Fibroblast of mammary gland (primary cell): ENCODE results near the gene CFAP52.

Experiments used
- DNase-seq: peaks from one replicate; pipeline ENCODE4 v3.0.0-alpha.2; 2010; ENCODE audit warnings: low read depth
- H3K4me3 ChIP-seq: 2 replicates; pipeline ENCODE4 v1.5.1; 2011; ENCODE audit warnings: low read depth, mild to moderate bottlenecking, low read length, moderate library complexity; ENCODE audit not compliant: control insufficient read depth
- CTCF ChIP-seq: conservative IDR thresholded peaks from 2 replicates; pipeline ENCODE4 v1.5.1; 2011; ENCODE audit warnings: low read depth, low read length, inconsistent platforms; ENCODE audit not compliant: control insufficient read depth, insufficient read depth

Gene CFAP52

DNA sequence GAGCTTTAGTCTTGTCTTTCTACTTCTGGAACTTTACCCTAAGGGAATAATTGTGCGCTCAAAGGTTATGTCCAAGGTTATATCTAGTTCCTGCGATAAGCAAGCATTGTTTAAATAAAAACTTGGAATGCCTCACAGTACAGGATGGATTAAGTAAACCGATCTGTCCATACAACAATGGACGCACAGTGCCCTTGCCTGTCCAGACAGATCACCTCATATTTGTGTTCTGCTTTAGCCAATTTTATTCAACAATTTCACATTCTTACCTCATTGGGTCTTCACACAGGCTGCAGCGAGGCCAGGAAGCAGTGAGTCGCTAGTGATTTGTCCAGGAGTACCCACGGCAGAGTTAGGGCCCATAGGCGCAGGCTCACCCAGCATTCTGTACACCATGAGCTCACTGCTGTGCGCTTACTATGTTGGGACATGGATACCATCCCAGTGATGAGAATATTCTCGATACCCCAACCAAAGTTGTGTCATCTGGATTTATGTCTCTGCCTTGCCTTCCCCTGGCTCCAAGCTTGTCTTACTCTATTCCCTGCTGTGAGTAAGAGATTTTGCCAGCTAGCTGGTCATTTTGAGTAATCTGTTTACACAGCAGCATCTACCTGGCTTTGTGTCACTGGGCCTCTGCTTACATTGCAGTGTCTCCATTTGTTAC lies 108.6 kb downstream of the CFAP52 start:
- no peak for DNase-seq
- no peak for TF ChIP-seq CTCF
- H3K4me3 ChIP-seq, result no peak overlapping the region
